Endothelial cell (in vitro differentiated cells): ENCODE data around the gene VTI1A. TPM values are rescaled to one million over a fixed set of nuclear protein-coding genes. Genes with fewer than 3 reads are reported as not detected.

ENCODE experiments used
- DNase-seq: peaks from one replicate; pipeline ENCODE4 v3.0.0; 2021; ENCODE audit warnings: low spot score
- H3K27ac Mint-ChIP-seq: one replicate; pipeline ENCODE4 v1.8.0; 2021; ENCODE audit warnings: mixed read lengths, inconsistent platforms; ENCODE audit not compliant: unreplicated experiment
- H3K27me3 Mint-ChIP-seq: one replicate; pipeline ENCODE4 v1.8.0; 2021; ENCODE audit warnings: mild to moderate bottlenecking, moderate library complexity, mixed read lengths, inconsistent platforms; ENCODE audit not compliant: unreplicated experiment
- H3K36me3 Mint-ChIP-seq: one replicate; pipeline ENCODE4 v1.8.0; 2021; ENCODE audit warnings: mild to moderate bottlenecking, low read depth, mixed read lengths, inconsistent platforms; ENCODE audit not compliant: unreplicated experiment
- H3K4me1 Mint-ChIP-seq: one replicate; pipeline ENCODE4 v1.8.0; 2021; ENCODE audit warnings: mild to moderate bottlenecking, mixed read lengths, inconsistent platforms; ENCODE audit not compliant: unreplicated experiment
- H3K4me3 Mint-ChIP-seq: one replicate; pipeline ENCODE4 v1.8.0; 2021; ENCODE audit warnings: mild to moderate bottlenecking, mixed read lengths, inconsistent platforms; ENCODE audit not compliant: unreplicated experiment
- H3K9me3 Mint-ChIP-seq: one replicate; pipeline ENCODE4 v1.8.0; 2021; ENCODE audit warnings: mixed read lengths, inconsistent platforms; ENCODE audit not compliant: unreplicated experiment
- CTCF ChIP-seq: fragments of 200-600 bp; sonication (generic); IDR thresholded peaks from one replicate; pipeline ENCODE4 v1.5.0; 2021; ENCODE audit warnings: antibody characterized with exemption; ENCODE audit not compliant: unreplicated experiment
- total RNA-seq: library from RNA; stranded (reverse); fragmentation: NEBNext Ultra II Directional; extraction: Animal tissue kit (Norgen Biotek cat#: 25700); gene quantifications from one replicate; pipeline ENCODE4 v1.2.1, GENCODE V29; 2021; ENCODE audit not compliant: unreplicated experiment

VTI1A gene
- total RNA-seq, 1 donor from 2014 or later: 35.4 TPM

- Mint-ChIP-seq H3K4me3 (no peak overlapping the region), H3K36me3 (no peaks in the 10 kb centered on the region), H3K27me3 (no peaks in the 10 kb centered on the region), H3K4me1 (no peaks in the 10 kb centered on the region), H3K9me3 (no peaks in the 10 kb centered on the region), H3K27ac (no peak overlapping the region)
- no peak for TF ChIP-seq CTCF
- DNase-seq: no peak
These were observed 72.2 kb downstream of the VTI1A start for GRCh38 chr10:112519133-112519761.

- TF ChIP-seq CTCF: no peak
- DNase-seq: no peak
- Mint-ChIP-seq H3K9me3 (no peaks in the 10 kb centered on the region), H3K4me1 (no peaks in the 10 kb centered on the region), H3K27ac (no peak overlapping the region), H3K4me3 (no peak overlapping the region), H3K27me3 (no peaks in the 10 kb centered on the region), H3K36me3 (no peaks in the 10 kb centered on the region)
These were observed 73.9 kb downstream of the VTI1A start for GRCh38 chr10:112520914-112521313.

- Mint-ChIP-seq H3K4me1 (peaks cover 5% of the 10 kb centered on the region), H3K4me3 (no peak overlapping the region), H3K36me3 (no peaks in the 10 kb centered on the region), H3K27me3 (no peaks in the 10 kb centered on the region), H3K27ac (no peak overlapping the region), H3K9me3 (no peaks in the 10 kb centered on the region)
- TF ChIP-seq CTCF: no peak
- DNase-seq: no peak
These were observed 77.6 kb downstream of the VTI1A start for GRCh38 chr10:112524641-112525040.

- H3K27me3 Mint-ChIP-seq: no peaks in the 10 kb centered on the region
- H3K36me3 Mint-ChIP-seq: no peaks in the 10 kb centered on the region
- DNase-seq: no peak
- H3K4me1 Mint-ChIP-seq: peaks cover 5% of the 10 kb centered on the region
- H3K9me3 Mint-ChIP-seq: no peaks in the 10 kb centered on the region
- no peak for TF ChIP-seq CTCF
- no peak overlapping the region for H3K4me3 Mint-ChIP-seq
- no peak overlapping the region for H3K27ac Mint-ChIP-seq
These were observed 78.2 kb downstream of the VTI1A start for GRCh38 chr10:112525200-112525599.

- no peak for TF ChIP-seq CTCF
- Mint-ChIP-seq H3K4me3 (no peak overlapping the region), H3K9me3 (no peaks in the 10 kb centered on the region), H3K27ac (no peak overlapping the region), H3K4me1 (peaks cover 5% of the 10 kb centered on the region), H3K27me3 (no peaks in the 10 kb centered on the region), H3K36me3 (no peaks in the 10 kb centered on the region)
- DNase-seq: no peak
These were observed 79.1 kb downstream of the VTI1A start for GRCh38 chr10:112526139-112526538.
